Caco-2 (cell line): ENCODE results near the gene FBXO33. TPM values are rescaled to one million over a fixed set of nuclear protein-coding genes. Genes with fewer than 3 reads are reported as not detected.

Experiments used
- BruUV-seq: library from RNA; stranded (reverse); fragments of 400-500 nt; replicated peaks from 2 replicates; lab custom pipeline; 2021; lab: Mats Ljungman, UMichigan
- CTCF ChIA-PET: fragments of 300-600 bp; sonication (Branson Sonifier 250); formaldehyde crosslinking; loops from one replicate; lab custom pipeline; 2022; ENCODE audit warnings: antibody characterized with exemption; lab: Charles Lee
- POLR2A ChIA-PET: fragments of 300-600 bp; sonication (Branson Sonifier 250); formaldehyde crosslinking; loops from one replicate; lab custom pipeline; 2022; ENCODE audit warnings: antibody characterized with exemption; lab: Charles Lee
- DNase-seq, 2 experiments: peaks; one replicate each; pipeline versions ENCODE4 v3.0.0 to v3.0.0-alpha.2; 2020 to 2022
- H3K27me3 ChIP-seq: replicated peaks from 2 replicates; pipeline ENCODE4 v1.6.0; 2011; ENCODE audit warnings: low read length; ENCODE audit not compliant: control insufficient read depth, insufficient read depth
- H3K36me3 ChIP-seq: 2 replicates; pipeline ENCODE4 v1.5.1; 2011; ENCODE audit warnings: low read length; ENCODE audit not compliant: control insufficient read depth, insufficient read depth
- H3K4me1 ChIP-seq: fragments of 250-450 bp; sonication (Bioruptor Pico); 2 replicates; pipeline ENCODE4 v1.5.1; 2020; ENCODE audit warnings: mild to moderate bottlenecking
- H3K4me3 ChIP-seq: 2 replicates; pipeline ENCODE4 v1.5.1; 2011; ENCODE audit warnings: low read depth, mild to moderate bottlenecking, control low read depth, low read length
- H3K9me3 ChIP-seq: fragments of 250-450 bp; sonication (Bioruptor Pico); 2 replicates; pipeline ENCODE4 v1.5.1; 2020; ENCODE audit warnings: mild to moderate bottlenecking, moderate library complexity
- H3K27ac Mint-ChIP-seq: one replicate; pipeline ENCODE4 v1.8.0; 2022; ENCODE audit warnings: mixed read lengths; ENCODE audit not compliant: unreplicated experiment
- H3K27me3 Mint-ChIP-seq: one replicate; pipeline ENCODE4 v1.8.0; 2022; ENCODE audit warnings: mixed read lengths; ENCODE audit not compliant: insufficient read depth, unreplicated experiment
- H3K36me3 Mint-ChIP-seq: one replicate; pipeline ENCODE4 v1.8.0; 2022; ENCODE audit warnings: mild to moderate bottlenecking, mixed read lengths; ENCODE audit not compliant: insufficient read depth, unreplicated experiment
- H3K4me1 Mint-ChIP-seq: one replicate; pipeline ENCODE4 v1.8.0; 2022; ENCODE audit warnings: low read depth, mixed read lengths; ENCODE audit not compliant: unreplicated experiment
- H3K4me3 Mint-ChIP-seq: one replicate; pipeline ENCODE4 v1.8.0; 2022; ENCODE audit warnings: mild to moderate bottlenecking, moderate library complexity, mixed read lengths; ENCODE audit not compliant: unreplicated experiment
- H3K9me3 Mint-ChIP-seq: one replicate; pipeline ENCODE4 v1.8.0; 2022; ENCODE audit warnings: mixed read lengths; ENCODE audit not compliant: unreplicated experiment
- intact Hi-C: fragments of 100-400 bp; cut with micrococcal nuclease; formaldehyde crosslinking; loops from one replicate; pipeline ENCODE4 v1.10.0; 2022; ENCODE audit not compliant: unreplicated experiment
- total RNA-seq: library from RNA; stranded (reverse); gene quantifications from 2 replicates; pipeline ENCODE4 v1.2.3, GENCODE V29; 2022
- TF ChIP-seq, protein P1 (sequence below), 2 experiments: fragments of 200-600 bp in 1 of 2; IDR thresholded peaks; 1 replicate in 1 of 2; 2 replicates in 1 of 2; pipeline versions ENCODE4 v1.5.1 to v1.8.0; 2011 to 2022; ENCODE audit warnings: antibody characterized with exemption in 1 of 2, control low read depth in 1 of 2, inconsistent platforms in 1 of 2, low read depth in 1 of 2, low read length in 1 of 2, mild to moderate bottlenecking in 1 of 2, moderate library complexity in 1 of 2; ENCODE audit not compliant: insufficient read depth in 1 of 2, severe bottlenecking in 1 of 2, unreplicated experiment in 1 of 2

The FBXO33 gene
- total RNA-seq, 1 experiment from 2014 or later, result 6.0 TPM

DNA sequence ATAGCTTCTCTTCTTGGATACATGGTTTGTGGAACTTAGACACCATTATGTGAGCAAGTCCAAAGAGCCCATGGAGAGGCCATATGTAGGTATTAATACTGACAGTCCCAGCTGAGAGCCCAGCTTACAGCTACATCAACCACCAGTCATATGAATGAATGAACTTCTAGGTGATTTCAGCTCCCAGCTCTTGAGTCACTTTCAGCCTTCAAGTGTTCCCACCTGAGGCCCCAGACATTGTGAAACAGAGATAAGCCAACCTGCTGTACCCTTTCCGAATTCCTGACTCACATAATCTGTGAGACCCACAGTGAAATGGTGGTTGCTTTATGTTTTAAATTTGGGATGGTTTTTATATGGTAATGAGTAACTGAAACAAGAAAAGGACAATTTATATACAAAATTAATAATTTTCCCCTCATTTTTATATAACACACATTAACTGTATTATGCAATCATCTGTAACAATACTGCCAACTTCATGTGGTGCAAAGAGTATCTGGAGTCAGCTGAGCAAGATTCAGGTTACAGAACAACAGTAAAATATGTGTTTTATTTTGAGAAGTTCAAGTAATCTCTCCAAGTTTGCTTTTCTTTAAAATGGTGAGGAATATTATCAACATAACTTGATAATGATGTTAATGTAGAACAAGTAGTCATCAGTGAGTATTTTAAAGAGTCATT is 27.7 kb upstream of the FBXO33 start:
- ChIA-PET CTCF (no interaction called here), POLR2A (no interaction called here)
- Mint-ChIP-seq H3K36me3 (no peaks in the 10 kb centered on the region), H3K4me3 (no peak overlapping the region), H3K27ac (no peak overlapping the region), H3K27me3 (peaks cover 14% of the 10 kb centered on the region), H3K4me1 (no peaks in the 10 kb centered on the region), H3K9me3 (no peaks in the 10 kb centered on the region)
- no TSS peak for BruUV-seq
- Histone ChIP-seq H3K9me3 (no peaks in the 10 kb centered on the region), H3K4me1 (no peaks in the 10 kb centered on the region; the same call in 1 of the 2 replicates), H3K27me3 (no peaks in the 10 kb centered on the region), H3K36me3 (no peaks in the 10 kb centered on the region), H3K4me3 (no peak overlapping the region)
- TF ChIP-seq, protein P1, sequence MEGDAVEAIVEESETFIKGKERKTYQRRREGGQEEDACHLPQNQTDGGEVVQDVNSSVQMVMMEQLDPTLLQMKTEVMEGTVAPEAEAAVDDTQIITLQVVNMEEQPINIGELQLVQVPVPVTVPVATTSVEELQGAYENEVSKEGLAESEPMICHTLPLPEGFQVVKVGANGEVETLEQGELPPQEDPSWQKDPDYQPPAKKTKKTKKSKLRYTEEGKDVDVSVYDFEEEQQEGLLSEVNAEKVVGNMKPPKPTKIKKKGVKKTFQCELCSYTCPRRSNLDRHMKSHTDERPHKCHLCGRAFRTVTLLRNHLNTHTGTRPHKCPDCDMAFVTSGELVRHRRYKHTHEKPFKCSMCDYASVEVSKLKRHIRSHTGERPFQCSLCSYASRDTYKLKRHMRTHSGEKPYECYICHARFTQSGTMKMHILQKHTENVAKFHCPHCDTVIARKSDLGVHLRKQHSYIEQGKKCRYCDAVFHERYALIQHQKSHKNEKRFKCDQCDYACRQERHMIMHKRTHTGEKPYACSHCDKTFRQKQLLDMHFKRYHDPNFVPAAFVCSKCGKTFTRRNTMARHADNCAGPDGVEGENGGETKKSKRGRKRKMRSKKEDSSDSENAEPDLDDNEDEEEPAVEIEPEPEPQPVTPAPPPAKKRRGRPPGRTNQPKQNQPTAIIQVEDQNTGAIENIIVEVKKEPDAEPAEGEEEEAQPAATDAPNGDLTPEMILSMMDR (IDR thresholded peaks at IDR 0.05; ENCODE audit: insufficient read depth in 1 of 2, low read depth in 1 of 2, low read length in 1 of 2, severe bottlenecking in 1 of 2, unreplicated experiment in 1 of 2), result no peak
- no peak for DNase-seq
- intact Hi-C loops, result no loop called here

DNA sequence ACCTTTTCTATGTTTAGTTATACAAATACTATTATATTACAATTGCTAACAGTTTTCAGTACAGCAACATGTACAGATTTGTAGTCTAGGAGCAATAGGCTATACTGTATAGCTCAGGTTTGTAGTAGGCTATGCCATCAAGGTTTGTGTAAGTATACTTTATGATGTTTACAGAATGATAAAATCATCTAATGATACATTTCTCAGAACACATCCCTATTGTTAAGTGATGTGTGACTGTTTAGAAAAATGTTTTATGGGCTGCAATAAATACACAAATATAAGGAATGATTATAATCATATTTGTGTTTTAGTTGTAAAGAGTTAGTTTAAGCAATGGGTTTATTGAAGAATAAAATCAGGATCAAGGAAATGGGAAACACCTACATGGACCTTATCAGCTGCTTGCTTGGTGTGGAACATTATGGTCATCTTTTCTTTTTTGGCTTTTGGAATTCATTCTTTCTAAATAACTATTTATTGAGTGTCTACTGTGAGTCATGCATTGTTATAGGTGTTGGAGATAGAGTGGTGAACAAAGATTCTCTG is 24.5 kb upstream of the FBXO33 start:
- TF ChIP-seq, protein P1 (IDR thresholded peaks at IDR 0.05; ENCODE audit: insufficient read depth in 1 of 2, low read depth in 1 of 2, low read length in 1 of 2, severe bottlenecking in 1 of 2, unreplicated experiment in 1 of 2), result no peak
- H3K27ac Mint-ChIP-seq, result no peak overlapping the region
- H3K36me3 Mint-ChIP-seq, result no peaks in the 10 kb centered on the region
- DNase-seq, result no peak
- no peaks in the 10 kb centered on the region for H3K9me3 ChIP-seq
- H3K4me3 ChIP-seq, result no peak overlapping the region
- no peak overlapping the region for H3K4me3 Mint-ChIP-seq
- H3K4me1 ChIP-seq, result no peaks in the 10 kb centered on the region; the same call in 1 of the 2 replicates
- no peaks in the 10 kb centered on the region for H3K4me1 Mint-ChIP-seq
- no peaks in the 10 kb centered on the region for H3K36me3 ChIP-seq
- H3K27me3 ChIP-seq, result no peaks in the 10 kb centered on the region
- intact Hi-C loops, result no loop called here
- H3K9me3 Mint-ChIP-seq, result no peaks in the 10 kb centered on the region
- BruUV-seq, result no TSS peak
- ChIA-PET CTCF (no interaction called here), POLR2A (interaction anchor here (0.8 kb wide), 1 partner anchor 24 kb away, joined by 5 read pairs; no protein-coding TSS in a partner anchor)
- H3K27me3 Mint-ChIP-seq, result peaks cover 3% of the 10 kb centered on the region

DNA sequence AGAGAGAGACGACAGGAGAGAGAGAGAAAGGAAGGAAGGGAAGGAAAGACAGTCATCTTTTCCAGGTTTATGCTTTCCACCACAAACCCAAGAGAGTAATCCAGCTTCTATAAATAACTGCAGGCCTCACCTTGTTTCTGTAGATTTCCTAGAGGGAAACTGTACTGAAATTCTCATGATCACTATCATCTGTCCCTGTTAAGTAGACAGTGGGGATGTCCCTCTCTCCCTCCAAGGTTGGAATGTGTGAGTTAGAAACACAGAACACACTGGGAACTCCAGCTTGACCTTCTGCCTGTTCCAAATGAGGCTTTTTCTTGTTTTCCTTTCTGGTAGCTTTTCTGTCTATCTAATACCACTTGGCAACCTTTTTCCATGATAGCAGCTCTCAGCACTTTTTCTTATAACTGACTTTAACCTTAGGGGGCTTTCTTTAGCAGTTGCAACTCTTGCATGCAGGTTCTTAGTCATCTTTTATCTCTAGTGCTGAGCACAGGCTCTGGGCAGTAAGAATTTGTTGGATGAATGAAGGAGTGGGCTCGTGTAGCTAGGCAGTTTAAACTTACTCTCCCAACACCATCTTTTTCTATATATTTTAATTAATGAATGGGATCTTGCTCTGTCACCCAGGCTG is 22.8 kb upstream of the FBXO33 start:
- no peak for DNase-seq
- CTCF ChIA-PET, result no interaction called here
- no peak overlapping the region for H3K4me3 Mint-ChIP-seq

More for the DNA sequence above, 22.8 kb upstream of the FBXO33 start:
- no TSS peak for BruUV-seq
- H3K9me3 Mint-ChIP-seq, result no peaks in the 10 kb centered on the region
- H3K9me3 ChIP-seq, result no peaks in the 10 kb centered on the region
- H3K36me3 ChIP-seq, result no peaks in the 10 kb centered on the region
- H3K36me3 Mint-ChIP-seq, result no peaks in the 10 kb centered on the region
- TF ChIP-seq, protein P1 (IDR thresholded peaks at IDR 0.05; ENCODE audit: insufficient read depth in 1 of 2, low read depth in 1 of 2, low read length in 1 of 2, severe bottlenecking in 1 of 2, unreplicated experiment in 1 of 2), result no peak
- no peaks in the 10 kb centered on the region for H3K27me3 Mint-ChIP-seq
- no peaks in the 10 kb centered on the region for H3K27me3 ChIP-seq
- no peak overlapping the region for H3K27ac Mint-ChIP-seq
- no peak overlapping the region for H3K4me3 ChIP-seq
- no peaks in the 10 kb centered on the region for H3K4me1 Mint-ChIP-seq
- H3K4me1 ChIP-seq, result no peaks in the 10 kb centered on the region; the same call in 1 of the 2 replicates
- POLR2A ChIA-PET, result no interaction called here
- intact Hi-C loops, result no loop called here
